Parathyroid adenoma (tissue), 2 donors: ENCODE measurements around the gene DENND6B.

Source experiments
- H2AFZ ChIP-seq: fragments of 300-600 bp; sonication (generic); one replicate; pipeline ENCODE4 v1.7.0; 2017; ENCODE audit warnings: antibody characterized with exemption, mild to moderate bottlenecking
- H3K27ac ChIP-seq: fragments of 300-600 bp; sonication (generic); one replicate; pipeline ENCODE4 v1.7.0; 2017
- H3K27me3 ChIP-seq: fragments of 300-600 bp; sonication (generic); one replicate; pipeline ENCODE4 v1.7.0; 2017; ENCODE audit warnings: low read length; ENCODE audit not compliant: control insufficient read depth, insufficient read depth
- H3K36me3 ChIP-seq: fragments of 300-600 bp; sonication (generic); one replicate; pipeline ENCODE4 v1.7.0; 2017; ENCODE audit warnings: low read length; ENCODE audit not compliant: control insufficient read depth, insufficient read depth
- H3K4me1 ChIP-seq: fragments of 300-600 bp; sonication (generic); one replicate; pipeline ENCODE4 v1.7.0; 2017; ENCODE audit warnings: control low read depth
- H3K4me2 ChIP-seq: fragments of 300-600 bp; sonication (generic); one replicate; pipeline ENCODE4 v1.7.0; 2017; ENCODE audit warnings: low read length
- H3K4me3 ChIP-seq: fragments of 300-600 bp; sonication (generic); one replicate; pipeline ENCODE4 v1.7.0; 2017; ENCODE audit warnings: low read depth, low read length
- H3K79me2 ChIP-seq: fragments of 300-600 bp; sonication (generic); one replicate; pipeline ENCODE4 v1.7.0; 2017; ENCODE audit warnings: control low read depth
- H3K9ac ChIP-seq: fragments of 300-600 bp; sonication (generic); one replicate; pipeline ENCODE4 v1.7.0; 2017; ENCODE audit warnings: mild to moderate bottlenecking
- H3K9me3 ChIP-seq: fragments of 300-600 bp; sonication (generic); one replicate; pipeline ENCODE4 v1.7.0; 2017; ENCODE audit warnings: low read length; ENCODE audit not compliant: control insufficient read depth
- TF ChIP-seq, protein P1 (sequence below): fragments of 300-600 bp; sonication (generic); IDR thresholded peaks from one replicate; pipeline ENCODE4 v1.7.0; 2017; ENCODE audit warnings: antibody characterized with exemption, mild to moderate bottlenecking
- donor health status: primary hyperparathyroidism.

The DENND6B gene

DNA sequence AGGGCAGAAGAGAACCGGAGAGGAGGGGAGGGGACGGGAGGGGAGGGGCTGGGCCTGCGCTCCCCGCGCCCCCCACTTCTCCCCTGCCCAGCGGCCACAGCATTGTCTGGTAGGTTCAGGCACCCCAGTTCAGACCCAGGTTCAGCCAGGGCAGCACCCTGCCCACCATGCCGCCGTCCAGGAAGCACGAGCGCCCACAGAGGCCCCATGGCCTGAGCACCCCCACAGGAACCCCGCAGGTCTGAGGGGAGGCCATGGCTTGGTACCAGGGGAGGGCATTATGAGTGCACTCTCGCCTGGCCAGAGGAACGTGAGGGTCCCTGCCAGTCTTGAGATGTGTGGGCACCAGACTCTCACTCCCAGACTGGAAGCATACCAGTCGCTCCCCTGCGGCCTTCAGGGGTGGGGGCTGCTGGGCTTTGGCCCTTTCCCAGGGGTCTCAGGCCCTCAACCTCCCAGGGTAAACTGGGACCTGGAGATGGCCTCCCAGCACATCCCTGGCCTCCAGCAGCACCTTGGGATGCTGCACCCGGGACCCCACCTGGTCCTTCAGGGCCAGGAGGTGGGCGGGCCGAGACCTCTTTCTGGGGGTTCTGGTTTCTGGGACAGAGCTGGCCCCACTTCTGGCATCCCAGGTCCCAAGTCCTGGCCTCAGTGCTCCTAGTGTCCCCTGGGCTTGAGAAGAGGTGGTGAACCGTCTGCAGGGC, 18.8 kb downstream of the DENND6B start:
- Histone ChIP-seq H2AFZ (no peak overlapping the region), H3K27me3 (no peaks in the 10 kb centered on the region), H3K9me3 (no peaks in the 10 kb centered on the region), H3K9ac (no peak overlapping the region), H3K27ac (peak overlapping the region; percentile 36), H3K4me3 (no peak overlapping the region), H3K36me3 (no peaks in the 10 kb centered on the region), H3K4me2 (no peak overlapping the region), H3K4me1 (peaks cover 8% of the 10 kb centered on the region), H3K79me2 (peaks cover 2% of the 10 kb centered on the region)
- TF ChIP-seq, protein P1, sequence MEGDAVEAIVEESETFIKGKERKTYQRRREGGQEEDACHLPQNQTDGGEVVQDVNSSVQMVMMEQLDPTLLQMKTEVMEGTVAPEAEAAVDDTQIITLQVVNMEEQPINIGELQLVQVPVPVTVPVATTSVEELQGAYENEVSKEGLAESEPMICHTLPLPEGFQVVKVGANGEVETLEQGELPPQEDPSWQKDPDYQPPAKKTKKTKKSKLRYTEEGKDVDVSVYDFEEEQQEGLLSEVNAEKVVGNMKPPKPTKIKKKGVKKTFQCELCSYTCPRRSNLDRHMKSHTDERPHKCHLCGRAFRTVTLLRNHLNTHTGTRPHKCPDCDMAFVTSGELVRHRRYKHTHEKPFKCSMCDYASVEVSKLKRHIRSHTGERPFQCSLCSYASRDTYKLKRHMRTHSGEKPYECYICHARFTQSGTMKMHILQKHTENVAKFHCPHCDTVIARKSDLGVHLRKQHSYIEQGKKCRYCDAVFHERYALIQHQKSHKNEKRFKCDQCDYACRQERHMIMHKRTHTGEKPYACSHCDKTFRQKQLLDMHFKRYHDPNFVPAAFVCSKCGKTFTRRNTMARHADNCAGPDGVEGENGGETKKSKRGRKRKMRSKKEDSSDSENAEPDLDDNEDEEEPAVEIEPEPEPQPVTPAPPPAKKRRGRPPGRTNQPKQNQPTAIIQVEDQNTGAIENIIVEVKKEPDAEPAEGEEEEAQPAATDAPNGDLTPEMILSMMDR, result no peak

DNA sequence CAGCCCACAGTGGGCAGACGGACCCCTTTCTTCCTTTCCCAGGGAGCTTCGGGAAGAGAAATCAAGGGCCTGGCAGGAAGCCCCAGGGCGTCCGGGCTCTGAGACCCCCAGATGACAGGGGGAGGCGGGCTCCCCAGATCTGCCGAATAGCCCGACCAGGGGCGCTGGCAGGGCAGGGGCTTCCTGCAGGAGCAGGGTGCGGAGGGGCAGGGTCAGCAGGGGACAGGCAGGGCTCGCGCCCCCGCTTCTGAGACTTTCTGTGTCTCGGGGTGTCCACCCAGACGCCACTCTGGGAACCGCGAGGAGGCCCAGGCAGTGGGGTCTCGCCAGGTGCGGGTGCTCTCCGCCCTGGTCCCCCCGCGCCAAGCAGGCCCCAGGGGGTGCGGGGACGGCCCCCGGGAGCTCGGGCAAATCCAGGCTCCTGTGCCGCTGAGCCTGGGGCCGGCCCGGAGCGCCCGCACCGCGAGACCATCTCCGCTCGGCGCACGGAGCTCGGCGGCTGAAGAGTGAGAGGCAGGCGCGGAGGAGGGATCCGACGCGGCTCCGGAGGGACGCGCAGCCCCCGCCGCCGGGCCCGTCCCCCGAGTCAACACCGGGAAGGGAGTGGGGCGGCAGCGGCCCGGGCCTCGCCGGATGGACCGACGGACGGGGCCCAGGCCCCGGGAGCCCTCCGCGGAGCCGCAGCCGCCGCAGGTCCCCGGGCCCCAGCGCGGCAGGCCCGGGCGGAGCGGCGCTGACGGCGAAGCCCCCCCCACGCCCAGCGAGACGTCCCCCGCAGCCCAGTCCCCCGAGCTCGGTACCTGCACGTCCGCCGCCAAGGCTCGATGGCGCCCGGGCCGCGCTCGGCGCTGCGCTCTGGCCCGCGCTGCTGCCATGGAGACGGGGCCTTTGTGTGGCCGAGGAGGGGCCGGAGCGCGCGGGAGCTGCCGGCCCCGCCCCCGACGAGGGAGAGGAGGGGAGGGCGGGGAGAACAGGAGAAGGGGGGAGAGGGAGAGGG, 19.8 kb downstream of the DENND6B start, which contains the start of gene PLXNB2:
Gene PLXNB2, minus strand, starts transcription at position 894 of the 997 bp plus-strand sequence. CDS start 17,062 bp downstream, outside the sequence.
- H3K36me3 ChIP-seq, result no peaks in the 10 kb centered on the region
- peak within 1 kb of the TSS; percentile 95 for H3K27ac ChIP-seq
- peak within 1 kb of the TSS; percentile 84 for H3K9ac ChIP-seq
- TF ChIP-seq, protein P1, result no peak
- peak within 1 kb of the TSS; percentile 76 for H3K4me3 ChIP-seq
- no peak within 1 kb of the TSS for H2AFZ ChIP-seq
- H3K79me2 ChIP-seq, result peaks cover 10% of the 10 kb centered on the region
- peak within 1 kb of the TSS; percentile 94 for H3K4me2 ChIP-seq
- H3K9me3 ChIP-seq, result no peaks in the 10 kb centered on the region
- no peaks in the 10 kb centered on the region for H3K27me3 ChIP-seq
- H3K4me1 ChIP-seq, result peaks cover 17% of the 10 kb centered on the region

DNA sequence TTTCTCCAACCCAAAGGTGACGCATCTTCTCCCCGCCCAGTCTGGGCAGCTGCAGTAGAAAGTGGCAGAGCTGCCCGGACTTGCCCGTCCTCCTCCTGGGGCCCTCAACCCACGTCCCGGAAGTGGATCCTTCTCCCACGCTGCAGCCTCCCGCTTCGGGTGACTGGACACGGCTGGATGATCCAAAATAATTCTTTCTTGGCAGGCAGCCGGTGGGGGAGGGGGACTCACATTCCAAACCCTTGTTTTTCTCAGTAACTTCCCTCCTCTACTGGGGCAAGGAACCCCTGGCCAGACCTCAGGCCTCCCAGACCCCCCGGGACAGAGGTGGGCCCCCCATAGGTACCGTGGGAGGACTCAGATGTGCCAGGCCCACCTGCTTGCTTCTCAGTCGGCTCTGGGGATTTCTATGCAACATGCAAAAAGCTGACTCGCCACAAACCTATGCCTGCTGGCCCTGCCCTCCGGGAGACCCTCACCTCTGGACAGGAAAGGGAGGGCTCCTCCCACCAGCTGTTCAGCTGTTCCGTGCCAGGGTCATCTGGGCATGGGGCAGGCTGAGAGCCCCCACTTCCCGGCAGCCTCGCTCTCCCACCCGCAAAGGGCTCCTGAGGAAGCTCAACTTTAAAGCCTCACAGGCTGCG, 20.8 kb downstream of the DENND6B start:
- H2AFZ ChIP-seq, result no peak overlapping the region
- H3K4me1 ChIP-seq, result peaks cover 23% of the 10 kb centered on the region
- peak overlapping the region; percentile 94 for H3K4me2 ChIP-seq
- TF ChIP-seq, protein P1, result no peak
- no peaks in the 10 kb centered on the region for H3K9me3 ChIP-seq
- peak overlapping the region; percentile 76 for H3K4me3 ChIP-seq
- H3K9ac ChIP-seq, result no peak overlapping the region
- no peaks in the 10 kb centered on the region for H3K36me3 ChIP-seq
- H3K27me3 ChIP-seq, result no peaks in the 10 kb centered on the region
- H3K79me2 ChIP-seq, result peaks cover 18% of the 10 kb centered on the region
- peak overlapping the region; percentile 95 for H3K27ac ChIP-seq

DNA sequence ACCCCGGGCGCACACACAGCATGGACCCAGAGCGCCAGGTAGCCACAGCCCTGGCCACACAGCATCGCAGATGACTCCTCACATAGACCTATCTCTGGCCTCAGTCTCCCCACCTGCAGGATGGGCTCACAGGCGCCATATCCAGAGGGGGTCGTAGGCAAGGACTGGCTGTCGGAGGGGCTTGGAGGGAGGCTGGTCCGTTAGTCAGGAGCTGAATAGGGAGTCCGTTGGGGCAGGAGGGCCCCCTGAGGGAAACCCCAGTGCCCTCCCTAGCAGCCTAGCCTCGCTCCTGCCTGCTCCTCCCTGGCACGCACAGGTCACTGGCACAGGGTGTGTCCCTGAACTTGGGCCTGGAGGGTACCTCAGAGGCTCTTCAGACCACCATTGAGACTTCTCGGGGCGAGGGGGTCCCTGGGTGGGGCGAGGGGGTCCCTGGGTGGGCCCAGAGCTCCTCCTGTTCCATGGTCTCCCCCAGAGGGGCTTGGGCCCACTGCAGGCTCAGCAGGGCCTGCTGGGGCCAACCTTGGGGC, 21.4 kb downstream of the DENND6B start:
- no peak overlapping the region for H2AFZ ChIP-seq
- H3K4me3 ChIP-seq, result peak overlapping the region; percentile 76
- H3K36me3 ChIP-seq, result no peaks in the 10 kb centered on the region
- H3K27me3 ChIP-seq, result no peaks in the 10 kb centered on the region
- peaks cover 23% of the 10 kb centered on the region for H3K79me2 ChIP-seq
- TF ChIP-seq, protein P1, result no peak
- H3K4me2 ChIP-seq, result peak overlapping the region; percentile 94
- H3K9me3 ChIP-seq, result no peaks in the 10 kb centered on the region
- H3K4me1 ChIP-seq, result peaks cover 23% of the 10 kb centered on the region
- H3K9ac ChIP-seq, result no peak overlapping the region
- H3K27ac ChIP-seq, result peak overlapping the region; percentile 95
